H1 (cell line): ENCODE data around the gene GFAP. TPM values are rescaled to one million over a fixed set of nuclear protein-coding genes. Genes with fewer than 3 reads are reported as not detected.

Experiments
- CTCF ChIA-PET: fragments of 300-600 bp; sonication (Branson Sonifier 250); formaldehyde crosslinking; loops from one replicate; lab custom pipeline; 2021; ENCODE audit not compliant: partially characterized antibody; lab: Charles Lee
- POLR2A ChIA-PET: fragments of 300-600 bp; sonication (Branson Sonifier 250); formaldehyde crosslinking; loops from one replicate; lab custom pipeline; 2021; ENCODE audit warnings: inconsistent platforms; ENCODE audit not compliant: partially characterized antibody; lab: Charles Lee
- DNase-seq, 2 experiments: peaks; one replicate each; pipeline versions ENCODE4 v3.0.0 to v3.0.0-alpha.2; 2010 to 2022; ENCODE audit warnings: low spot score in 2 of 2, low read depth in 1 of 2, mixed read lengths in 1 of 2
- FAIRE-seq: peaks from 2 replicates; lab custom pipeline; 2011; peaks lifted over from hg19 to GRCh38; lab: Jason Lieb, UNC
- H2AFZ ChIP-seq: 2 replicates; pipeline ENCODE4 v1.8.1; 2012; ENCODE audit warnings: low read length, inconsistent platforms
- H2AK5ac ChIP-seq: 2 replicates; pipeline ENCODE4 v1.6.1; 2013; ENCODE audit warnings: low read depth, low read length
- H2BK120ac ChIP-seq: replicated peaks from 2 replicates; pipeline ENCODE3; 2013; ENCODE audit warnings: low read depth, low read length, inconsistent platforms
- H2BK12ac ChIP-seq: 2 replicates; pipeline ENCODE4 v1.6.1; 2013; ENCODE audit warnings: low read depth, low read length
- H2BK15ac ChIP-seq: 2 replicates; pipeline ENCODE4 v1.6.1; 2013; ENCODE audit warnings: low read length
- H2BK20ac ChIP-seq: 2 replicates; pipeline ENCODE4 v1.6.1; 2013; ENCODE audit warnings: low read length
- H2BK5ac ChIP-seq: 2 replicates; pipeline ENCODE4 v1.6.1; 2013; ENCODE audit warnings: low read depth, low read length
- H3K14ac ChIP-seq: 2 replicates; pipeline ENCODE4 v1.6.1; 2013; ENCODE audit warnings: inconsistent platforms; ENCODE audit not compliant: insufficient read length
- H3K18ac ChIP-seq: 2 replicates; pipeline ENCODE4 v1.6.1; 2013; ENCODE audit warnings: low read length; ENCODE audit errors: extremely low read depth
- H3K23ac ChIP-seq: 2 replicates; pipeline ENCODE4 v1.6.1; 2013; ENCODE audit warnings: inconsistent platforms; ENCODE audit not compliant: insufficient read length
- H3K23me2 ChIP-seq: 2 replicates; pipeline ENCODE4 v1.6.1; 2013; ENCODE audit warnings: low read depth, low read length
- H3K27ac ChIP-seq: 2 replicates; pipeline ENCODE4 v1.6.1; 2011; ENCODE audit warnings: low read depth, low read length, inconsistent platforms
- H3K27me3 ChIP-seq, 4 experiments: replicated peaks in 1 of 4; 1 replicate in 1 of 4; 2 replicates in 3 of 4; pipeline versions ENCODE4 v1.6.1 to v1.8.1; 2011 to 2013; ENCODE audit warnings: low read length in 3 of 4, mild to moderate bottlenecking in 3 of 4, inconsistent platforms in 2 of 4, mixed read lengths in 2 of 4, moderate library complexity in 1 of 4; ENCODE audit not compliant: control insufficient read depth in 3 of 4, insufficient read depth in 3 of 4; ENCODE audit errors: extremely low read depth in 1 of 4
- H3K36me3 ChIP-seq, 4 experiments: 2 replicates each; pipeline versions ENCODE4 v1.6.1 to v1.8.1; 2011 to 2013; ENCODE audit warnings: mild to moderate bottlenecking in 4 of 4, low read length in 3 of 4, moderate library complexity in 2 of 4, control low read depth in 1 of 4, inconsistent platforms in 1 of 4; ENCODE audit not compliant: insufficient read depth in 4 of 4, control insufficient read depth in 2 of 4
- H3K4ac ChIP-seq: replicated peaks from 2 replicates; pipeline ENCODE3; 2013; ENCODE audit warnings: low read length, low read depth, mixed read lengths, inconsistent platforms; ENCODE audit not compliant: insufficient read length
- H3K4me1 ChIP-seq, 4 experiments: replicated peaks in 1 of 4; 1 replicate in 1 of 4; 2 replicates in 3 of 4; pipeline versions ENCODE4 v1.6.1 to v1.8.1; 2011 to 2013; ENCODE audit warnings: low read length in 3 of 4, inconsistent platforms in 2 of 4, mixed read lengths in 1 of 4; ENCODE audit not compliant: insufficient read depth in 4 of 4, control insufficient read depth in 3 of 4
- H3K4me2 ChIP-seq, 2 experiments: 2 replicates each; pipeline versions ENCODE4 v1.6.1 to v1.8.1; 2011 to 2013; ENCODE audit warnings: low read depth in 2 of 2, low read length in 2 of 2, control low read depth in 1 of 2, inconsistent platforms in 1 of 2, mild to moderate bottlenecking in 1 of 2; ENCODE audit not compliant: insufficient read depth in 1 of 2
- H3K4me3 ChIP-seq, 4 experiments: fragments of 200-600, 300-600 bp in 1 of 4; sonication (generic), shearing (Covaris generic), sonication (Bioruptor Twin) in 1 of 4; 2 replicates each; pipeline versions ENCODE4 v1.5.1 to v1.8.1; 2011 to 2016; ENCODE audit warnings: low read length in 4 of 4, low read depth in 3 of 4, control low read depth in 2 of 4, inconsistent platforms in 2 of 4, mild to moderate bottlenecking in 2 of 4, mixed read lengths in 1 of 4, moderate library complexity in 1 of 4; ENCODE audit not compliant: insufficient read depth in 2 of 4; ENCODE audit errors: extremely low read depth in 1 of 4
- H3K56ac ChIP-seq: replicated peaks from 2 replicates; pipeline ENCODE3; 2013; ENCODE audit warnings: low read depth, mild to moderate bottlenecking, mixed read lengths, low read length, inconsistent platforms; ENCODE audit not compliant: insufficient read length
- H3K79me1 ChIP-seq: 2 replicates; pipeline ENCODE4 v1.6.1; 2013; ENCODE audit warnings: low read depth, low read length, control low read depth
- H3K79me2 ChIP-seq, 2 experiments: 2 replicates each; pipeline versions ENCODE4 v1.6.1 to v1.8.1; 2012 to 2013; ENCODE audit warnings: low read length in 2 of 2, mild to moderate bottlenecking in 2 of 2, inconsistent platforms in 1 of 2; ENCODE audit not compliant: insufficient read depth in 2 of 2, control insufficient read depth in 1 of 2
- H3K9ac ChIP-seq, 4 experiments: replicated peaks in 1 of 4; 1 replicate in 1 of 4; 2 replicates in 3 of 4; pipeline versions ENCODE4 v1.6.1 to v1.8.1; 2011 to 2013; ENCODE audit warnings: low read depth in 3 of 4, low read length in 3 of 4, control low read depth in 2 of 4, mild to moderate bottlenecking in 2 of 4, moderate library complexity in 2 of 4, inconsistent platforms in 1 of 4; ENCODE audit errors: extremely low read depth in 1 of 4
- H3K9me3 ChIP-seq, 2 experiments: 2 replicates each; pipeline versions ENCODE4 v1.6.1 to v1.8.1; 2012 to 2013; ENCODE audit warnings: mild to moderate bottlenecking in 2 of 2, moderate library complexity in 2 of 2, control low read depth in 1 of 2, inconsistent platforms in 1 of 2, low read depth in 1 of 2, low read length in 1 of 2, mixed read lengths in 1 of 2; ENCODE audit not compliant: insufficient read depth in 2 of 2
- H4K20me1 ChIP-seq, 2 experiments: replicated peaks in 1 of 2; 2 replicates each; pipeline versions ENCODE3 to v1.8.1; 2011 to 2013; ENCODE audit warnings: inconsistent platforms in 2 of 2, low read length in 2 of 2, mild to moderate bottlenecking in 1 of 2; ENCODE audit not compliant: insufficient read depth in 2 of 2, control insufficient read depth in 1 of 2
- H4K5ac ChIP-seq: 2 replicates; pipeline ENCODE4 v1.6.1; 2013; ENCODE audit warnings: low read length, low read depth, mixed read lengths, inconsistent platforms; ENCODE audit not compliant: insufficient read length
- H4K8ac ChIP-seq: 2 replicates; pipeline ENCODE4 v1.8.0; 2013; ENCODE audit warnings: mild to moderate bottlenecking, moderate library complexity, low read length, inconsistent platforms; ENCODE audit not compliant: insufficient read depth; ENCODE audit errors: extremely low read depth
- H4K91ac ChIP-seq: replicated peaks from 2 replicates; pipeline ENCODE3; 2013; ENCODE audit warnings: low read length, mixed read lengths, inconsistent platforms; ENCODE audit not compliant: insufficient read length
- BACH1 ChIP-seq: IDR thresholded peaks from 2 replicates; pipeline ENCODE4 v1.6.1; 2012; ENCODE audit warnings: low read length, improper control_type of control experiment
- CHD2 ChIP-seq: IDR thresholded peaks from 2 replicates; pipeline ENCODE4 v1.6.1; 2012; ENCODE audit warnings: low read length, improper control_type of control experiment
- FOSL1 ChIP-seq: IDR thresholded peaks from 2 replicates; pipeline ENCODE4 v1.6.1; 2011; ENCODE audit warnings: mild to moderate bottlenecking, low read depth, low read length, moderate library complexity; ENCODE audit not compliant: insufficient read depth
- KDM1A ChIP-seq: fragments of 200-600, 300-600 bp; sonication (generic); IDR thresholded peaks from 2 replicates; pipeline ENCODE4 v1.7.1; 2016; ENCODE audit warnings: mild to moderate bottlenecking, low read length, borderline replicate concordance
- KDM4A ChIP-seq: IDR thresholded peaks from one replicate; pipeline ENCODE4 v1.7.1; 2012; ENCODE audit warnings: low read depth, mild to moderate bottlenecking, moderate library complexity, low read length, inconsistent platforms; ENCODE audit not compliant: severe bottlenecking
- KDM5A ChIP-seq: fragments of 200-600 bp; IDR thresholded peaks from 2 replicates; pipeline ENCODE4 v1.7.1; 2012; ENCODE audit warnings: mild to moderate bottlenecking, low read length, inconsistent platforms, mixed read lengths
- RFX5 ChIP-seq: IDR thresholded peaks from 2 replicates; pipeline ENCODE4 v1.6.1; 2011; ENCODE audit warnings: low read depth, low read length, improper control_type of control experiment, borderline replicate concordance
- RNF2 ChIP-seq: fragments of 200-900, 300-1000 bp; sonication (generic); IDR thresholded peaks from 2 replicates; pipeline ENCODE4 v1.7.1; 2016; ENCODE audit warnings: borderline replicate concordance, low read depth, mild to moderate bottlenecking, antibody characterized with exemption, low read length; ENCODE audit not compliant: poor library complexity, severe bottlenecking; ENCODE audit errors: missing control alignments
- WGBS, 2 experiments: shearing (Covaris generic) in 1 of 2; methylation state at CpG; one replicate each; pipeline versions ENCODE4 v1.1.6 to v1.1.7; 2013 to 2015; ENCODE audit warnings: low lambda C conversion rate in 2 of 2, mixed read lengths in 2 of 2, inconsistent platforms in 1 of 2, low coverage in 1 of 2, missing lambda C conversion rate in 1 of 2; ENCODE audit not compliant: insufficient replicate concordance in 2 of 2, insufficient coverage in 1 of 2, insufficient read length in 1 of 2; ENCODE audit errors: extremely low coverage in 1 of 2, missing lambda C conversion rate in 1 of 2; 5-methylcytosine and 5-hydroxymethylcytosine counted together
- polyA plus RNA-seq, 7 experiments: library from polyadenylated mRNA; depleted of rRNA in 3 of 7; stranded (reverse) in 5 of 7; unstranded in 2 of 7; fragments of >200 nt in 5 of 7; fragments of 200-250 nt in 2 of 7; gene quantifications; 1 replicate in 5 of 7; 2 replicates in 1 of 7; 4 replicates in 1 of 7; pipeline versions ENCODE4 v1.2.1 to v1.2.3, GENCODE V29; 2011 to 2013; ENCODE audit warnings: missing spikeins in 2 of 7, mixed read lengths in 2 of 7
- total RNA-seq: library from RNA; stranded (reverse); fragmentation: NEBNext Ultra II Directional; extraction: Animal tissue kit (Norgen Biotek cat#: 25700); gene quantifications from 2 replicates; pipeline ENCODE4 v1.2.1, GENCODE V29; 2021

The GFAP gene
- total and polyA plus RNA-seq, 2 of the 8 experiments (the other 6 are each of a cell fraction or from before 2014, with no cell fraction given) = 1.3 to 1.5 TPM

- H2BK120ac ChIP-seq = no peak overlapping the region
- 85% methylated on average over 11 of the region's 11 CpGs; no CpG with 5 or more reads in 1 of the 2 experiments for whole genome bisulfite sequencing, 2 experiments
- FAIRE-seq (no peak), DNase-seq (no peak)
- no peak overlapping the region for H2BK5ac ChIP-seq
- H3K27me3 ChIP-seq = peaks cover 0 to 21% (median 15%) of the 10 kb centered on the region in 4 experiments; a peak in 6 of 7 replicates
- H3K79me1 ChIP-seq = no peaks in the 10 kb centered on the region
- CTCF ChIA-PET = interaction anchor here (0.9 to 8.4 kb wide), 12 partner anchors 9 to 226 kb away, joined by 3 to 83 read pairs (median 4); partner anchors contain the start of genes ACBD4 and EFTUD2
- H3K27ac ChIP-seq = no peak overlapping the region
- H4K91ac ChIP-seq = no peak overlapping the region
- H2AFZ ChIP-seq = no peak overlapping the region
- H3K36me3 ChIP-seq = no peaks in the 10 kb centered on the region
- peaks cover 0 to 11% (median 5%) of the 10 kb centered on the region in 4 experiments; a peak in 6 of 7 replicates for H3K4me1 ChIP-seq
- TF ChIP-seq RNF2 (no peak), FOSL1 (no peak), BACH1 (no peak), RFX5 (no peak), KDM5A (no peak), KDM1A (no peak), KDM4A (no peak), CHD2 (no peak)
- no peak overlapping the region for H3K56ac ChIP-seq
- H2BK15ac ChIP-seq = no peak overlapping the region
- no peak overlapping the region for H3K18ac ChIP-seq
- no peaks in the 10 kb centered on the region for H3K9me3 ChIP-seq
- H4K20me1 ChIP-seq = no peaks in the 10 kb centered on the region
- H3K23me2 ChIP-seq = peaks cover 6% of the 10 kb centered on the region
- H4K5ac ChIP-seq = no peak overlapping the region
- H3K4ac ChIP-seq = no peak overlapping the region
- POLR2A ChIA-PET = interaction anchor here (0.9 to 4.0 kb wide), 4 partner anchors 10 to 151 kb away, joined by 3 to 23 read pairs (median 13); partner anchors contain the start of genes EFTUD2 and NMT1
- H2AK5ac ChIP-seq = no peak overlapping the region
- H3K23ac ChIP-seq = no peak overlapping the region
- no peak overlapping the region for H2BK12ac ChIP-seq
- no peaks in the 10 kb centered on the region for H3K79me2 ChIP-seq
- no peak overlapping the region for H3K4me3 ChIP-seq
- H2BK20ac ChIP-seq = no peak overlapping the region
- no peak overlapping the region for H3K9ac ChIP-seq
- no peak overlapping the region for H4K8ac ChIP-seq
- no peak overlapping the region for H3K4me2 ChIP-seq
- no peak overlapping the region for H3K14ac ChIP-seq
Observed at GRCh38 chr17:44909681-44910144, 5.6 kb downstream of the GFAP start.
